Hepatocyte (in vitro differentiated cells): ENCODE data around the gene PSMG2. TPM values are rescaled to one million over a fixed set of nuclear protein-coding genes. Genes with fewer than 3 reads are reported as not detected.

Source experiments
- DNase-seq: peaks from one replicate; pipeline ENCODE4 v3.0.0-alpha.2; 2016; ENCODE audit warnings: low spot score
- H2AFZ ChIP-seq: fragments of 200-600 bp; sonication (generic); 2 replicates; pipeline ENCODE4 v1.6.0; 2016; ENCODE audit warnings: antibody characterized with exemption, mild to moderate bottlenecking
- H3K27ac ChIP-seq: fragments of 200-600 bp; sonication (generic); 2 replicates; pipeline ENCODE4 v1.5.1; 2016; ENCODE audit warnings: mild to moderate bottlenecking
- H3K27me3 ChIP-seq: fragments of 200-600 bp; sonication (generic); 2 replicates; pipeline ENCODE4 v1.6.1; 2016
- H3K36me3 ChIP-seq: fragments of 200-600 bp; sonication (generic); replicated peaks from 2 replicates; pipeline ENCODE4 v1.5.1; 2016; ENCODE audit warnings: low read depth; ENCODE audit not compliant: insufficient read depth
- H3K4me1 ChIP-seq: fragments of 200-600 bp; sonication (generic); 2 replicates; pipeline ENCODE4 v1.5.1; 2016; ENCODE audit warnings: mild to moderate bottlenecking, moderate library complexity; ENCODE audit not compliant: insufficient read depth
- H3K4me2 ChIP-seq: fragments of 200-600 bp; sonication (generic); 2 replicates; pipeline ENCODE4 v1.6.0; 2016
- H3K4me3 ChIP-seq: fragments of 200-600 bp; sonication (generic); 2 replicates; pipeline ENCODE4 v1.5.1; 2016; ENCODE audit warnings: mild to moderate bottlenecking
- H3K79me2 ChIP-seq: fragments of 200-600 bp; sonication (generic); 2 replicates; pipeline ENCODE4 v1.6.0; 2017; ENCODE audit warnings: mild to moderate bottlenecking
- H3K9me2 ChIP-seq: fragments of 200-600 bp; sonication (generic); replicated peaks from 2 replicates; pipeline ENCODE4 v1.6.0; 2017; ENCODE audit warnings: mild to moderate bottlenecking; ENCODE audit not compliant: insufficient read depth
- H3K9me3 ChIP-seq: fragments of 200-600 bp; sonication (generic); 2 replicates; pipeline ENCODE4 v1.5.1; 2016; ENCODE audit warnings: low read depth, mild to moderate bottlenecking
- H4K20me1 ChIP-seq: fragments of 200-600 bp; sonication (generic); 2 replicates; pipeline ENCODE4 v1.6.0; 2016; ENCODE audit warnings: mild to moderate bottlenecking; ENCODE audit not compliant: insufficient read depth, poor library complexity, severe bottlenecking
- CTCF ChIP-seq: fragments of 200-600 bp; sonication (generic); IDR thresholded peaks from 2 replicates; pipeline ENCODE4 v1.5.1; 2016; ENCODE audit warnings: antibody characterized with exemption, mild to moderate bottlenecking; ENCODE audit not compliant: poor library complexity
- EZH2 ChIP-seq: fragments of 200-600 bp; sonication (generic); IDR thresholded peaks from 2 replicates; pipeline ENCODE4 v1.6.1; 2016; ENCODE audit warnings: antibody characterized with exemption, mild to moderate bottlenecking, borderline replicate concordance
- EZH2phosphoT487 ChIP-seq: fragments of 200-600 bp; sonication (generic); IDR thresholded peaks from one replicate; pipeline ENCODE4 v1.6.1; 2018; ENCODE audit warnings: antibody characterized with exemption, mild to moderate bottlenecking, low read depth, moderate library complexity; ENCODE audit not compliant: unreplicated experiment, severe bottlenecking
- WGBS: methylation state at CpG from one replicate; pipeline ENCODE4 v1.1.6; 2016; ENCODE audit warnings: low lambda C conversion rate; ENCODE audit errors: missing lambda C conversion rate; 5-methylcytosine and 5-hydroxymethylcytosine counted together
- polyA plus RNA-seq: library from polyadenylated mRNA; unstranded; fragments of >200 nt; fragmentation: Nextera tagmentation; extraction: Ambion mirVana; gene quantifications from 2 replicates; pipeline ENCODE4 v1.2.1, GENCODE V29; 2016
- total RNA-seq: library from RNA; depleted of rRNA; stranded (reverse); fragments of >200 nt; gene quantifications from 2 replicates; pipeline ENCODE4 v1.2.3, GENCODE V29; 2014

Gene PSMG2
- total and polyA plus RNA-seq, 2 experiments from 2014 or later: 76.2 to 79.4 TPM

DNA sequence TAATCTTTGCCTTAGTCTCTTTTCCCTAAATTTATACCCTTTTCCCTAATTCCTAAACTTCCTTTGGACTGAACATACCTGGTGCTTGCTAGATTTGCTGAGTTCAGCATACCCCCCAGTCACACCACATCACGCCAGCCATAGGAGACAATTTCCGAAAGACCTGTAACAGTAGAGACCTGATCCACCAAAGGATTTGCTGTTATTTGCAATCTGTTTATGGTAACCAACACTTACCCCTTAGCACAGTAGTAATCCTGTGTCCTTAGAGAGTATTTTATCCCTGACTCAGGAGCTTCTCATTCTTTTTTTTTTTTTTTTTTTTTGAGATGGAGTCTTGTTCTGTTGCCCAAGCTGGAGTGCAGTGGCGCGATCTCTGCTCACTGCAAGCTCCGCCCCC lies 8.6 kb downstream of the PSMG2 start:
- Histone ChIP-seq H3K4me3 (no peak overlapping the region), H3K9me3 (no peaks in the 10 kb centered on the region), H4K20me1 (no peaks in the 10 kb centered on the region), H2AFZ (no peak overlapping the region), H3K79me2 (peaks cover 6% of the 10 kb centered on the region), H3K27me3 (no peaks in the 10 kb centered on the region), H3K36me3 (no peaks in the 10 kb centered on the region), H3K4me2 (no peak overlapping the region), H3K9me2 (no peaks in the 10 kb centered on the region), H3K27ac (no peak overlapping the region), H3K4me1 (no peaks in the 10 kb centered on the region)
- TF ChIP-seq EZH2phosphoT487 (no peak), EZH2 (no peak), CTCF (no peak)
- DNase-seq: no peak
- 98% methylated on average over 5 of the region's 5 CpGs for WGBS

- Histone ChIP-seq H3K27me3 (no peaks in the 10 kb centered on the region), H2AFZ (no peak overlapping the region), H3K9me3 (no peaks in the 10 kb centered on the region), H3K4me2 (no peak overlapping the region), H3K9me2 (no peaks in the 10 kb centered on the region), H3K79me2 (no peaks in the 10 kb centered on the region), H3K27ac (no peak overlapping the region), H4K20me1 (no peaks in the 10 kb centered on the region), H3K4me3 (no peak overlapping the region), H3K4me1 (no peaks in the 10 kb centered on the region), H3K36me3 (no peaks in the 10 kb centered on the region)
- 98% methylated on average over 5 of the region's 5 CpGs for WGBS
- no peak for DNase-seq
- TF ChIP-seq EZH2phosphoT487: no peak
- no peak for TF ChIP-seq CTCF
- no peak for TF ChIP-seq EZH2
Measured at GRCh38 chr18:12721495-12722275, 18.8 kb downstream of the PSMG2 start.

DNA sequence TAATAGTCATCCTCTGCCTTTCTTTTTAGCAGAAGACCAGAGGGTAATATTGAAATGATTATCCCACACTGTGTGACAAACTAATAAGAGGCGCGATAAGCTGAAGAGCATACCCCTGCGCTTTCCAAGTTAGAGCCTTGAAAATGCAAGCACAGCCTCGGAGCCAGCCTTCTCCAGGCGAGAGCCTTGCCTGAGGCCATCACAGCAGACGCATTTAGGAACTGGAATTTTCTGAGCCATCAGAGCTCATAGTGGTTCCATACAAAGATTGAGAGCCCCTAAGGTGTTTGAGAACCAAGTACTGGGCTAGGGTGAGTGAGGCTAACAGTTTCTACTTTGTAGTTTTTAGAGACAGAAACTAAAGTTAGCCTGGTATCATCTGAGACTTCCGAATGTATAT lies 19.9 kb downstream of the PSMG2 start:
- TF ChIP-seq CTCF (no peak), EZH2 (no peak), EZH2phosphoT487 (no peak)
- H3K36me3 ChIP-seq: no peaks in the 10 kb centered on the region
- no peaks in the 10 kb centered on the region for H3K4me1 ChIP-seq
- no peaks in the 10 kb centered on the region for H3K9me2 ChIP-seq
- H3K4me3 ChIP-seq: no peak overlapping the region
- no peak overlapping the region for H2AFZ ChIP-seq
- H3K27ac ChIP-seq: no peak overlapping the region
- 91% methylated on average over 7 of the region's 7 CpGs for WGBS
- H4K20me1 ChIP-seq: no peaks in the 10 kb centered on the region
- H3K27me3 ChIP-seq: no peaks in the 10 kb centered on the region
- no peaks in the 10 kb centered on the region for H3K9me3 ChIP-seq
- H3K79me2 ChIP-seq: no peaks in the 10 kb centered on the region
- H3K4me2 ChIP-seq: no peak overlapping the region
- DNase-seq: no peak
